Measurements from ENCODE around the gene FARP2. TPM values are rescaled to one million over a fixed set of nuclear protein-coding genes. Genes with fewer than 3 reads are reported as not detected.
A peak's percentile ranks its signal among the peaks of the same experiment; 100 is the strongest.
"Not testable (repeated sequence)": the region's sequence is repeated elsewhere in the genome, so short reads cannot be mapped to it uniquely, and the experiment has no call there.

The FARP2 gene
- total RNA-seq, 1 donor from 2014 or later, result 54.5 TPM

GRCh38 chr2:241315093-241315878, 40.8 kb upstream of the FARP2 start, which contains the start of gene HDLBP:
Gene HDLBP, minus strand, starts transcription at chr2:241315672. Its CDS starts 48,803 bp downstream, at chr2:241266869.
- H3K4me3 Mint-ChIP-seq (ENCODE audit: unreplicated experiment), result peak within 1 kb of the TSS; percentile 97
- DNase-seq (ENCODE audit: extremely low spot score, unreplicated experiment), result peak; percentile 100
- TF ChIP-seq CTCF (IDR thresholded peaks at IDR 0.05), result peak; percentile 39
- H3K27me3 Mint-ChIP-seq (ENCODE audit: unreplicated experiment), result no peaks in the 10 kb centered on the region
- no peaks in the 10 kb centered on the region for H3K9me3 Mint-ChIP-seq (ENCODE audit: unreplicated experiment)
- peak within 1 kb of the TSS; percentile 100 for H3K27ac Mint-ChIP-seq (ENCODE audit: unreplicated experiment)
- peaks cover 16% of the 10 kb centered on the region for H3K36me3 Mint-ChIP-seq (ENCODE audit: unreplicated experiment)
- peaks cover 66% of the 10 kb centered on the region for H3K4me1 Mint-ChIP-seq (ENCODE audit: unreplicated experiment)

GRCh38 chr2:241315879-241316631, 40.0 kb upstream of the FARP2 start, which contains the start of gene SEPTIN2:
Gene SEPTIN2, plus strand, starts transcription at chr2:241315925. Its CDS starts 8,308 bp downstream, at chr2:241324233.
- peak within 1 kb of the TSS; percentile 97 for H3K4me3 Mint-ChIP-seq (ENCODE audit: unreplicated experiment)
- TF ChIP-seq CTCF (IDR thresholded peaks at IDR 0.05), result no peak
- peaks cover 18% of the 10 kb centered on the region for H3K36me3 Mint-ChIP-seq (ENCODE audit: unreplicated experiment)
- H3K9me3 Mint-ChIP-seq (ENCODE audit: unreplicated experiment), result no peaks in the 10 kb centered on the region
- DNase-seq (ENCODE audit: extremely low spot score, unreplicated experiment), result peak; percentile 93
- no peaks in the 10 kb centered on the region for H3K27me3 Mint-ChIP-seq (ENCODE audit: unreplicated experiment)
- H3K4me1 Mint-ChIP-seq (ENCODE audit: unreplicated experiment), result peaks cover 68% of the 10 kb centered on the region
- peak within 1 kb of the TSS; percentile 100 for H3K27ac Mint-ChIP-seq (ENCODE audit: unreplicated experiment)

- H3K27ac Mint-ChIP-seq (ENCODE audit: unreplicated experiment), result peak overlapping the region; percentile 100
- H3K4me1 Mint-ChIP-seq (ENCODE audit: unreplicated experiment), result peaks cover 68% of the 10 kb centered on the region
- no peaks in the 10 kb centered on the region for H3K27me3 Mint-ChIP-seq (ENCODE audit: unreplicated experiment)
- peak overlapping the region; percentile 97 for H3K4me3 Mint-ChIP-seq (ENCODE audit: unreplicated experiment)
- H3K36me3 Mint-ChIP-seq (ENCODE audit: unreplicated experiment), result peaks cover 18% of the 10 kb centered on the region
- no peak for DNase-seq (ENCODE audit: extremely low spot score, unreplicated experiment)
- no peak for TF ChIP-seq CTCF (IDR thresholded peaks at IDR 0.05)
- no peaks in the 10 kb centered on the region for H3K9me3 Mint-ChIP-seq (ENCODE audit: unreplicated experiment)
Observed at GRCh38 chr2:241316825-241317224, 39.3 kb upstream of the FARP2 start.

- no peak for DNase-seq (ENCODE audit: extremely low spot score, unreplicated experiment)
- Mint-ChIP-seq H3K27me3 (ENCODE audit: unreplicated experiment) (no peaks in the 10 kb centered on the region), H3K36me3 (ENCODE audit: unreplicated experiment) (peaks cover 18% of the 10 kb centered on the region), H3K4me3 (ENCODE audit: unreplicated experiment) (peak overlapping the region; percentile 97), H3K4me1 (ENCODE audit: unreplicated experiment) (peaks cover 68% of the 10 kb centered on the region), H3K9me3 (ENCODE audit: unreplicated experiment) (no peaks in the 10 kb centered on the region), H3K27ac (ENCODE audit: unreplicated experiment) (peak overlapping the region; percentile 100)
- no peak for TF ChIP-seq CTCF (IDR thresholded peaks at IDR 0.05)
Observed at GRCh38 chr2:241317391-241317790, 38.7 kb upstream of the FARP2 start.

GRCh38 chr2:241318830-241319229, 37.3 kb upstream of the FARP2 start:
- H3K4me1 Mint-ChIP-seq (ENCODE audit: unreplicated experiment), result peaks cover 64% of the 10 kb centered on the region
- H3K36me3 Mint-ChIP-seq (ENCODE audit: unreplicated experiment), result peaks cover 18% of the 10 kb centered on the region
- DNase-seq (ENCODE audit: extremely low spot score, unreplicated experiment); H3K27me3 Mint-ChIP-seq (ENCODE audit: unreplicated experiment); H3K27ac Mint-ChIP-seq (ENCODE audit: unreplicated experiment); H3K9me3 Mint-ChIP-seq (ENCODE audit: unreplicated experiment): not testable (repeated sequence)
- peak overlapping the region; percentile 97 for H3K4me3 Mint-ChIP-seq (ENCODE audit: unreplicated experiment)
